ENCODE data around the gene HPD.

DNA sequence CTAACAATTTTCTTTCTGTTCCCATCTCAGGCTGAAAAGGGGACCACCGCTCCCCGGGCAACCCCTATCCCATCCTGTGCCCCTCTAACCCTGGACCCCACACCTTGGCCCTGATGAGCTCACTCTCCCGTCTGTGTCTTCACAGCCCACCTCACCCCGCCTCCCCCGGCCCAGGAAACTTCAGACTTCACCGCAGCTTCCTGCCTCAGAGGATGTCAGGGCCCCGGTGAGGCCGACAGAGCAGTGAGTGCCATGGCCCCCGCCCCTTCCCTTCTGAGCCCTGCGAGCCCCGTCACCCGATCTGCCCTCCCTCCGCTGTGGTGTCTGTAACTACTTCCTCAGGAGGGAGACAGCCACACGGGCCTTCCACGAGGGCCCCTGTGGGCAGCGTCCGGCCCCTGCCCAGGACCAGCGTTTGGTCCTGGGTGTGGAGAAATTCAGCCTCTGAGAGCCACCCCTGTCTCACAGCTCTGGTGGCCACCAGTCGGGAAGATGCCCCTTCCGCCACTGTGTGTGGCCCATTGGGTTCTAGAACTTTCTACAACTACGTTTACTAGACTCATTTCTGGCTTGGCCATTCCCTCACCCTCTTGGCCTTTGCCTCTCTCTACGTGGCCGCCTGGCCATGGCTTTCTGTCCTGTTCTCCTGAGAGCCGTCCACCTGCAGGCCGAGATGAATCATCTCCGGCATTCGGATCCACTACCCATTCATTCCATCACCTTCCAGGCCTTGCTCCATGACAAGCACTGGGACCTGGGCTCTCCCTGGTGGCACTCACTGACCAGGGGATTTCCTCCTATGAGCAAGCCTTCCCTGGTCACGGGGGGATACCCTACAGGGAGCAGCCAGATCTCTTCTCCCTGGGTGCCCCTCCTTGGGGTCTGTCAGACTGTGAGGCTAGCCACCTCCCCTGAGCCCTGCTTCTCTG lies 68.6 kb downstream of the HPD start:
- no peak for TF ChIP-seq GABPA (IDR thresholded peaks at IDR 0.05; ENCODE audit: low read depth)
- TF ChIP-seq, protein P1, sequence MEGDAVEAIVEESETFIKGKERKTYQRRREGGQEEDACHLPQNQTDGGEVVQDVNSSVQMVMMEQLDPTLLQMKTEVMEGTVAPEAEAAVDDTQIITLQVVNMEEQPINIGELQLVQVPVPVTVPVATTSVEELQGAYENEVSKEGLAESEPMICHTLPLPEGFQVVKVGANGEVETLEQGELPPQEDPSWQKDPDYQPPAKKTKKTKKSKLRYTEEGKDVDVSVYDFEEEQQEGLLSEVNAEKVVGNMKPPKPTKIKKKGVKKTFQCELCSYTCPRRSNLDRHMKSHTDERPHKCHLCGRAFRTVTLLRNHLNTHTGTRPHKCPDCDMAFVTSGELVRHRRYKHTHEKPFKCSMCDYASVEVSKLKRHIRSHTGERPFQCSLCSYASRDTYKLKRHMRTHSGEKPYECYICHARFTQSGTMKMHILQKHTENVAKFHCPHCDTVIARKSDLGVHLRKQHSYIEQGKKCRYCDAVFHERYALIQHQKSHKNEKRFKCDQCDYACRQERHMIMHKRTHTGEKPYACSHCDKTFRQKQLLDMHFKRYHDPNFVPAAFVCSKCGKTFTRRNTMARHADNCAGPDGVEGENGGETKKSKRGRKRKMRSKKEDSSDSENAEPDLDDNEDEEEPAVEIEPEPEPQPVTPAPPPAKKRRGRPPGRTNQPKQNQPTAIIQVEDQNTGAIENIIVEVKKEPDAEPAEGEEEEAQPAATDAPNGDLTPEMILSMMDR (IDR thresholded peaks at IDR 0.05), result no peak
- no peak for TF ChIP-seq MXI1 (IDR thresholded peaks at IDR 0.05; ENCODE audit: low read depth, low read length)
- no peak for TF ChIP-seq RAD21 (IDR thresholded peaks at IDR 0.05; ENCODE audit: low read length)
- TF ChIP-seq FOXJ3 (CRISPR knock-in tag; IDR thresholded peaks at IDR 0.05), result no peak
- no peak for TF ChIP-seq NFIC (IDR thresholded peaks at IDR 0.05; ENCODE audit: borderline replicate concordance)
